HG03378 (cell line): ENCODE data around the gene CEBPZOS.

Experiments
- ATAC-seq: cut with Tn5 transposase; IDR thresholded peaks from one replicate; pipeline ENCODE4 v1.9.1; 2021; ENCODE audit warnings: mild to moderate bottlenecking, moderate library complexity; ENCODE audit not compliant: unreplicated experiment

The CEBPZOS gene

GRCh38 chr2:37231241-37232130 is 35.2 kb downstream of the CEBPZOS start, which contains the start of the genes CEBPZ and NDUFAF7:
TSS of gene CEBPZ (minus strand) at chr2:37231596. CDS start at chr2:37231567, 29 bp downstream.
TSS of gene NDUFAF7 (plus strand) at chr2:37231658. CDS start at chr2:37231706, 48 bp downstream.
- ATAC-seq, result peak; percentile 90

- peak; percentile 12 for ATAC-seq
Measured at GRCh38 chr2:37232131-37232933, 36.0 kb downstream of the CEBPZOS start.

- ATAC-seq, result no peak
Measured at GRCh38 chr2:37243435-37243834, 47.1 kb downstream of the CEBPZOS start.

- ATAC-seq, result peak; percentile 56
Measured at GRCh38 chr2:37244017-37244416, 47.7 kb downstream of the CEBPZOS start.

- no peak for ATAC-seq
Measured at GRCh38 chr2:37244755-37245154, 48.5 kb downstream of the CEBPZOS start.

GRCh38 chr2:37246205-37246604 is 49.9 kb downstream of the CEBPZOS start:
- ATAC-seq, result no peak

GRCh38 chr2:37250869-37251740 is 54.8 kb downstream of the CEBPZOS start:
- no peak for ATAC-seq
